ENCODE measurements around the gene CTDP1.

CTDP1 gene
- 77.4 to 109 reads per million in 2 donors for total RNA-seq

GRCh38 chr18:79679552-79680099 lies at the start of gene CTDP1:
Gene CTDP1 (plus strand): TSS chr18:79679803. CDS start chr18:79679948, 145 bp downstream.
- peak; percentile 75 to 97 (median 85) for DNase-seq

GRCh38 chr18:79630281-79631095 lies 49.1 kb upstream of the CTDP1 start:
- DNase-seq: peak in 1 of 5 experiments; percentile 15

- no peak for DNase-seq
Measured at GRCh38 chr18:79631096-79631507, 48.5 kb upstream of the CTDP1 start.

GRCh38 chr18:79631761-79632446 lies 47.7 kb upstream of the CTDP1 start:
- DNase-seq: peak in 1 of 5 experiments; percentile 49

- DNase-seq: no peak
Measured at GRCh38 chr18:79632765-79633164, 46.8 kb upstream of the CTDP1 start.

GRCh38 chr18:79634186-79634585 lies 45.4 kb upstream of the CTDP1 start:
- DNase-seq: no peak

- no peak for DNase-seq
Measured at GRCh38 chr18:79634593-79635426, 44.8 kb upstream of the CTDP1 start.

- DNase-seq: no peak
Measured at GRCh38 chr18:79635427-79635726, 44.2 kb upstream of the CTDP1 start.

- no peak for DNase-seq
Measured at GRCh38 chr18:79637181-79637920, 42.3 kb upstream of the CTDP1 start.

GRCh38 chr18:79637921-79638909 lies 41.4 kb upstream of the CTDP1 start:
- no peak for DNase-seq

- no peak for DNase-seq
Measured at GRCh38 chr18:79639072-79639829, 40.4 kb upstream of the CTDP1 start.

GRCh38 chr18:79640064-79640672 lies 39.4 kb upstream of the CTDP1 start:
- DNase-seq: no peak

GRCh38 chr18:79640875-79641274 lies 38.7 kb upstream of the CTDP1 start:
- no peak for DNase-seq

- DNase-seq: no peak
Measured at GRCh38 chr18:79641722-79642497, 37.7 kb upstream of the CTDP1 start.

- no peak for DNase-seq
Measured at GRCh38 chr18:79642626-79643025, 37.0 kb upstream of the CTDP1 start.

- no peak for DNase-seq
Measured at GRCh38 chr18:79643054-79643984, 36.3 kb upstream of the CTDP1 start.

- DNase-seq: peak in 4 of 5 experiments; percentile 40 to 57 (median 50)
Measured at GRCh38 chr18:79644006-79644665, 35.5 kb upstream of the CTDP1 start.

Data from T-helper 2 cell (primary cell).